ENCODE measurements around the gene DDAH2.

DNA sequence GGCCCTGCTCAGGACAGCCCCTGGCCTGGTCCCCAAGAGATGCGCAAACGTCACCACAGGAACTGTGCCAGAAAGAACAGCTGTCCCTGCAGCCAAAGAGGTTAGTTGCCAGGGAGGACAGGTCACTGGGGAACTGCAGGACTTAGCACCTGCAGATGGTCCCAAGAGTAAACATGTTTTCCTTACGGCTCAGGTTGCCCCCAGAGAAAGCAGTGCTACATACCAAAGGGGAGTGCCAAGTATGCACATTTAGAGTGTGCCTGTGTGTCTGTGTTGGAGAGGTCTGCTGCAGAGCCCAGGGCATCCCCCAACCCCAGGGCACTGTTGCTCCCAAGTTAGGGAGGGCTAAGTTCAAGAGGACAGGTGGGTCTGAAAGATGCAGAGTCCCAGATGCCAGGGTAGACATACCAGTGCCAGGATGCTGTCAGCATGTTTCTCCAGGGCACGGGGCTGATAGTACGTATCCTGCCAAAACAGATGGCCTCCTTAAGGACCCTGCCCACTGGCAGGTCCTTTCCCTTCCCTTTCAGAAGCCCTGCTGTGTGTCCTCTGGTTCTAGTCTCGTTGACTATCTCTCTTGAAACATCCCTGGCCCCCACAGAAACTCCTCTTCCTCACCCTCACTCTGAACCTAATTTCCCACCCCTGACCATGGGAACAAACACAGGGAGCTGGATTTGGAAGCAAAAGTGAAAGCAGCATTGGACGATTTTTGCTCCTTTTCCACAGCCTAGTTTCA, 27.3 kb downstream of the DDAH2 start:
- TF ChIP-seq, protein P1, sequence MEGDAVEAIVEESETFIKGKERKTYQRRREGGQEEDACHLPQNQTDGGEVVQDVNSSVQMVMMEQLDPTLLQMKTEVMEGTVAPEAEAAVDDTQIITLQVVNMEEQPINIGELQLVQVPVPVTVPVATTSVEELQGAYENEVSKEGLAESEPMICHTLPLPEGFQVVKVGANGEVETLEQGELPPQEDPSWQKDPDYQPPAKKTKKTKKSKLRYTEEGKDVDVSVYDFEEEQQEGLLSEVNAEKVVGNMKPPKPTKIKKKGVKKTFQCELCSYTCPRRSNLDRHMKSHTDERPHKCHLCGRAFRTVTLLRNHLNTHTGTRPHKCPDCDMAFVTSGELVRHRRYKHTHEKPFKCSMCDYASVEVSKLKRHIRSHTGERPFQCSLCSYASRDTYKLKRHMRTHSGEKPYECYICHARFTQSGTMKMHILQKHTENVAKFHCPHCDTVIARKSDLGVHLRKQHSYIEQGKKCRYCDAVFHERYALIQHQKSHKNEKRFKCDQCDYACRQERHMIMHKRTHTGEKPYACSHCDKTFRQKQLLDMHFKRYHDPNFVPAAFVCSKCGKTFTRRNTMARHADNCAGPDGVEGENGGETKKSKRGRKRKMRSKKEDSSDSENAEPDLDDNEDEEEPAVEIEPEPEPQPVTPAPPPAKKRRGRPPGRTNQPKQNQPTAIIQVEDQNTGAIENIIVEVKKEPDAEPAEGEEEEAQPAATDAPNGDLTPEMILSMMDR (IDR thresholded peaks at IDR 0.05; ENCODE audit: low read length): no peak
- TF ChIP-seq EZH2 (IDR thresholded peaks at IDR 0.05; ENCODE audit: borderline replicate concordance, low read length): no peak

Data from OCI-LY1 (cell line).